ENCODE results near the gene MAGEB2.

The MAGEB2 gene

DNA sequence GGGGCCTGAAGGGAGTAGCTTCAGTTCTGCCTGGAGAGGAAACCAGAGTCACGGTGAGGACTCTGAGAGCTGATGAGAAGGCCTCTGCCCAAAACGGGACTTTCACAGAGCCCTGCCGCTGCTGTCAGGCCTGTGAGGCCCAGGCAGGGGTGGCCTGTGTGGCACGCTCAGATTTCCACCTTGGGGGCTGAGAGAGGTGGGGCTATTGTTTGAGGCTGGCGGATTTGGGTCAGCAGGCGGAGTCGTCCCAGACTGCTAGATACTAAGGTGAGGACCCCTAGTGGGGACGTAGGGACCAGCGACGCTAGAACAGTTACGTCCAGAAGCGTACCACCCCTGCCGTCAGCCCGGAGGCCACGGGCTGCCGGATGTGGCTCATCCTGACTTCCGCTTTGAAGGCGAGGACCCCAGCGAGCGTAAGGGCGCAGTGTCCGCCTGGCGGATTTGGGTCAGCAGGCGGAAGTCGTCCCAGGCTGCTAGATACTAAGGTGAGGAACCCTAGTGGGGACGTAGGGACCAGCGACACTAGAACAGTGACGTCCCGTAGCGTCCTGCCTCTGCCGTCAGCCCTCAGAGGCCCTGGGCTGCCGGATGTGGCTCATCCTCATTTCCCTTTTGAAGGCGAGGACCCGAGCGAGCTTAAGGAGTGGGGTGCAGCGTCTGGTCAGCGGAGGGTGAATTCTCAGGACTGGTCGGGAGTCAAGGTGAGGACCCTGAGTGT lies 31.6 kb downstream of the MAGEB2 start, which contains the start of gene MAGEB1:
Gene MAGEB1, plus strand, starts transcription at position 378 of the 721 bp plus-strand sequence. CDS start 3,348 bp downstream, outside the sequence.
- Histone ChIP-seq H3K36me3 (ENCODE audit: insufficient read depth, low read length) (no peaks in the 10 kb centered on the region), H3K4me2 (ENCODE audit: insufficient read depth, low read length) (no peak within 1 kb of the TSS), H3K27me3 (ENCODE audit: insufficient read depth, low read length, poor library complexity) (no peaks in the 10 kb centered on the region), H3K4me1 (ENCODE audit: insufficient read depth, low read length) (no peaks in the 10 kb centered on the region), H2AFZ (ENCODE audit: low read depth, low read length) (no peak within 1 kb of the TSS), H3K9me3 (ENCODE audit: insufficient read depth, low read length, severe bottlenecking) (no peaks in the 10 kb centered on the region), H3K4me3 (ENCODE audit: low read depth in 1 of 2, low read length in 2 of 2) (no peak within 1 kb of the TSS), H4K20me1 (ENCODE audit: insufficient read depth, low read length) (no peaks in the 10 kb centered on the region), H3K79me2 (ENCODE audit: insufficient read depth, low read length) (no peaks in the 10 kb centered on the region), H3K27ac (ENCODE audit: low read length) (no peak within 1 kb of the TSS), H3K9ac (ENCODE audit: low read depth, low read length) (no peak within 1 kb of the TSS)
- DNase-seq (no peak), ATAC-seq (ENCODE audit: insufficient read depth, low read depth) (no peak)
- TF ChIP-seq EZH2 (IDR thresholded peaks at IDR 0.05; ENCODE audit: borderline replicate concordance, low read depth, low read length, severe bottlenecking), result no peak
- no peak for TF ChIP-seq CTCF (IDR thresholded peaks at IDR 0.05; ENCODE audit: borderline replicate concordance, extremely low read depth, low read length, poor library complexity, severe bottlenecking)

DNA sequence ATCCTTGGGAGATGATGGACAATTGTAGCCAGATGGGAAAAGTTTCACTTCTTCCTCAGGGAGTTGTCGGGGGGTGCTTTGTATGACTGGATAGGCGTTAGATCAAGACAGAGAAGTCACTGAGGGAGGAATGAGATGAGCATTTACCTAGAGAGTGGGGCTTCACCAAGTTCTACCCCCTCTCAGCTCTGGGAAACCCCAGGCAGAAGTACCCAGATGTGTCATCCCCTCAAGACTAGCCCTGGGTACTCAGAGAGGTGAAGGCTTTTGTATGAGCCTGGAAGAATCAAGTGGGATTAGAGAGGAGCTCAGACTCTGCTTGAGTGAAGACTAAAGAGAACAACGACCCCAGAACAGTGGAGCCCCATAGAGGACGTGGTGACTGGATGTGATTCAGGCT lies 33.5 kb downstream of the MAGEB2 start:
- no peaks in the 10 kb centered on the region for H3K9me3 ChIP-seq (ENCODE audit: insufficient read depth, low read length, severe bottlenecking)
- H3K27me3 ChIP-seq (ENCODE audit: insufficient read depth, low read length, poor library complexity), result no peaks in the 10 kb centered on the region
- no peak overlapping the region for H2AFZ ChIP-seq (ENCODE audit: low read depth, low read length)
- no peak for TF ChIP-seq CTCF (IDR thresholded peaks at IDR 0.05; ENCODE audit: borderline replicate concordance, extremely low read depth, low read length, poor library complexity, severe bottlenecking)
- TF ChIP-seq EZH2 (IDR thresholded peaks at IDR 0.05; ENCODE audit: borderline replicate concordance, low read depth, low read length, severe bottlenecking), result no peak
- no peak overlapping the region for H3K9ac ChIP-seq (ENCODE audit: low read depth, low read length)
- H3K4me1 ChIP-seq (ENCODE audit: insufficient read depth, low read length), result no peaks in the 10 kb centered on the region
- no peak overlapping the region for H3K4me2 ChIP-seq (ENCODE audit: insufficient read depth, low read length)
- no peaks in the 10 kb centered on the region for H3K36me3 ChIP-seq (ENCODE audit: insufficient read depth, low read length)
- no peak for DNase-seq
- H3K27ac ChIP-seq (ENCODE audit: low read length), result no peak overlapping the region
- H3K79me2 ChIP-seq (ENCODE audit: insufficient read depth, low read length), result no peaks in the 10 kb centered on the region
- H3K4me3 ChIP-seq (ENCODE audit: low read depth in 1 of 2, low read length in 2 of 2), result no peak overlapping the region
- no peaks in the 10 kb centered on the region for H4K20me1 ChIP-seq (ENCODE audit: insufficient read depth, low read length)
- no peak for ATAC-seq (ENCODE audit: insufficient read depth, low read depth)

DNA sequence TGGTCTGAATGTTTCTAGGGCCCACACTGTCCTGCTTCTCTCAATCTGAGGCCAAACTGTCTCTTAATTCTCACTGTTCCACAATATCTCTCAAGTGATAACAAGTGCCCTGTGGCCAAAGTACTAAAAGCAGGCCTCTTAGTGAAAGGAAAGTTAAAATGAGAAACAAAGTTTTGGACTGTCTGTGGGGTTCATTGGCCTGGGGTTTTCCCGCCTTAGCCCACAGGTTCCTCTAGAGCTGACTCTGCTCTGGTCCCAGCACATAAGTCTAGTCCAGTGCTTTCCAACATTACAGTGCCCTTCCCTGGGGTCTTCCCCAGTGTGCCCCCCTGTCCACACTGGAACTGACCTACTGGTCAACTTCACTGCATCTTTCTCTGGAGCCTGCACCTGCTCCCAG lies 37.9 kb downstream of the MAGEB2 start:
- Histone ChIP-seq H3K4me2 (ENCODE audit: insufficient read depth, low read length) (no peak overlapping the region), H3K4me3 (ENCODE audit: low read depth in 1 of 2, low read length in 2 of 2) (no peak overlapping the region), H3K27ac (ENCODE audit: low read length) (no peak overlapping the region), H3K9ac (ENCODE audit: low read depth, low read length) (no peak overlapping the region), H3K9me3 (ENCODE audit: insufficient read depth, low read length, severe bottlenecking) (no peaks in the 10 kb centered on the region), H2AFZ (ENCODE audit: low read depth, low read length) (no peak overlapping the region), H3K27me3 (ENCODE audit: insufficient read depth, low read length, poor library complexity) (no peaks in the 10 kb centered on the region), H4K20me1 (ENCODE audit: insufficient read depth, low read length) (no peaks in the 10 kb centered on the region), H3K4me1 (ENCODE audit: insufficient read depth, low read length) (no peaks in the 10 kb centered on the region), H3K36me3 (ENCODE audit: insufficient read depth, low read length) (no peaks in the 10 kb centered on the region), H3K79me2 (ENCODE audit: insufficient read depth, low read length) (no peaks in the 10 kb centered on the region)
- DNase-seq (no peak), ATAC-seq (ENCODE audit: insufficient read depth, low read depth) (no peak)
- TF ChIP-seq CTCF (IDR thresholded peaks at IDR 0.05; ENCODE audit: borderline replicate concordance, extremely low read depth, low read length, poor library complexity, severe bottlenecking) (no peak), EZH2 (IDR thresholded peaks at IDR 0.05; ENCODE audit: borderline replicate concordance, low read depth, low read length, severe bottlenecking) (no peak)

Measured in DND-41 (cell line).